Activated CD8-positive, alpha-beta T cell treated with anti-CD3 and anti-CD28 coated beads for 36 hours (primary cell): Measurements from ENCODE around the gene OR8A1. TPM values are rescaled to one million over a fixed set of nuclear protein-coding genes. Genes with fewer than 3 reads are reported as not detected.

ENCODE experiments used
- ATAC-seq: fragments of 200-7000 bp; cut with Tn5 transposase; one replicate; pipeline ENCODE4 v1.10.0; 2021; ENCODE audit warnings: mild to moderate bottlenecking, moderate library complexity
- CTCF ChIA-PET: fragments of 350-600 bp; sonication (Branson Sonifier 250); formaldehyde crosslinking; loops from one replicate; lab custom pipeline; 2021; ENCODE audit warnings: antibody characterized with exemption; lab: Charles Lee
- POLR2A ChIA-PET: fragments of 350-600 bp; sonication (Branson Sonifier 250); formaldehyde crosslinking; loops from one replicate; lab custom pipeline; 2021; ENCODE audit warnings: antibody characterized with exemption; lab: Charles Lee
- DNase-seq: peaks from one replicate; pipeline ENCODE4 v3.0.0-alpha.2; 2020
- H3K27ac Mint-ChIP-seq: one replicate; pipeline ENCODE4 v1.8.0; 2021; ENCODE audit warnings: mild to moderate bottlenecking, mixed read lengths
- H3K27me3 Mint-ChIP-seq: one replicate; pipeline ENCODE4 v1.8.0; 2021; ENCODE audit warnings: mixed read lengths
- H3K36me3 Mint-ChIP-seq: one replicate; pipeline ENCODE4 v1.8.0; 2021; ENCODE audit warnings: low read depth, mixed read lengths
- H3K4me1 Mint-ChIP-seq: one replicate; pipeline ENCODE4 v1.8.0; 2021; ENCODE audit warnings: low read depth, mixed read lengths
- H3K4me3 Mint-ChIP-seq: one replicate; pipeline ENCODE4 v1.8.0; 2021; ENCODE audit warnings: mild to moderate bottlenecking, moderate library complexity, mixed read lengths
- H3K9me3 Mint-ChIP-seq: one replicate; pipeline ENCODE4 v1.8.0; 2021; ENCODE audit warnings: mixed read lengths
- intact Hi-C: fragments of 100-400 bp; cut with micrococcal nuclease; formaldehyde crosslinking; loops from one replicate; pipeline ENCODE4 v1.10.0; 2022
- total RNA-seq, 2 experiments: library from RNA; stranded (reverse); gene quantifications; one replicate each; pipeline ENCODE4 v1.2.3, GENCODE V29; 2021
- TF ChIP-seq, protein P1 (sequence below): fragments of 200-600 bp; IDR thresholded peaks from one replicate; pipeline ENCODE4 v1.8.0; 2022; ENCODE audit warnings: antibody characterized with exemption, mild to moderate bottlenecking

The OR8A1 gene
- total RNA-seq, 2 experiments from 2014 or later, result not detected

DNA sequence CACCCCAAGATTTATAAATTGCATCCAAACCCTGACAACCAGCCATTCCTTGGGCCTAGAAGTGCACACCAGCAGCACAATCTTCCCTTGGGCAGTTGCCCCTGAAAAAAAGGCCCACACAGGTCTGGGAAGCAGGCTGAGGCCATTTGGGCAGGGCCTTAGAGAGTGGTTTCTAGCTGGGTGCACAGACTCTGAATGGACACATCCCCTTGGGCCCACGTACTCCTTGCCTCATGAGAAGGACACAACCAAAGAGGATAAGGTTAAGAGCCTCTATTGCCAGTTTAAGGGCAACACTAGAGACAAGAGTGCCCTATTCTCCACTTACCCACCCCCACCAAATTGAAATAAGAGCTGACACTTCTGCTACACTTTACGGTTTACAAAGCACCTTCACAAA lies 40.5 kb downstream of the OR8A1 start:
- H3K27me3 Mint-ChIP-seq, result no peaks in the 10 kb centered on the region
- H3K9me3 Mint-ChIP-seq, result no peaks in the 10 kb centered on the region
- TF ChIP-seq, protein P1, sequence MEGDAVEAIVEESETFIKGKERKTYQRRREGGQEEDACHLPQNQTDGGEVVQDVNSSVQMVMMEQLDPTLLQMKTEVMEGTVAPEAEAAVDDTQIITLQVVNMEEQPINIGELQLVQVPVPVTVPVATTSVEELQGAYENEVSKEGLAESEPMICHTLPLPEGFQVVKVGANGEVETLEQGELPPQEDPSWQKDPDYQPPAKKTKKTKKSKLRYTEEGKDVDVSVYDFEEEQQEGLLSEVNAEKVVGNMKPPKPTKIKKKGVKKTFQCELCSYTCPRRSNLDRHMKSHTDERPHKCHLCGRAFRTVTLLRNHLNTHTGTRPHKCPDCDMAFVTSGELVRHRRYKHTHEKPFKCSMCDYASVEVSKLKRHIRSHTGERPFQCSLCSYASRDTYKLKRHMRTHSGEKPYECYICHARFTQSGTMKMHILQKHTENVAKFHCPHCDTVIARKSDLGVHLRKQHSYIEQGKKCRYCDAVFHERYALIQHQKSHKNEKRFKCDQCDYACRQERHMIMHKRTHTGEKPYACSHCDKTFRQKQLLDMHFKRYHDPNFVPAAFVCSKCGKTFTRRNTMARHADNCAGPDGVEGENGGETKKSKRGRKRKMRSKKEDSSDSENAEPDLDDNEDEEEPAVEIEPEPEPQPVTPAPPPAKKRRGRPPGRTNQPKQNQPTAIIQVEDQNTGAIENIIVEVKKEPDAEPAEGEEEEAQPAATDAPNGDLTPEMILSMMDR, result no peak
- POLR2A ChIA-PET, result interaction anchor here (1.1 kb wide), 1 partner anchor 13 kb away, joined by 3 read pairs; the partner anchor contains the start of gene TBRG1
- ATAC-seq (no peak), DNase-seq (no peak)
- CTCF ChIA-PET, result interaction anchor here (1.3 to 1.9 kb wide), 2 partner anchors 9 to 208 kb away, joined by 4 to 5 read pairs; no protein-coding TSS in a partner anchor
- intact Hi-C loops, result no loop called here
- H3K36me3 Mint-ChIP-seq, result no peaks in the 10 kb centered on the region
- H3K4me1 Mint-ChIP-seq, result peaks cover 10% of the 10 kb centered on the region
- H3K27ac Mint-ChIP-seq, result no peak overlapping the region
- no peak overlapping the region for H3K4me3 Mint-ChIP-seq

DNA sequence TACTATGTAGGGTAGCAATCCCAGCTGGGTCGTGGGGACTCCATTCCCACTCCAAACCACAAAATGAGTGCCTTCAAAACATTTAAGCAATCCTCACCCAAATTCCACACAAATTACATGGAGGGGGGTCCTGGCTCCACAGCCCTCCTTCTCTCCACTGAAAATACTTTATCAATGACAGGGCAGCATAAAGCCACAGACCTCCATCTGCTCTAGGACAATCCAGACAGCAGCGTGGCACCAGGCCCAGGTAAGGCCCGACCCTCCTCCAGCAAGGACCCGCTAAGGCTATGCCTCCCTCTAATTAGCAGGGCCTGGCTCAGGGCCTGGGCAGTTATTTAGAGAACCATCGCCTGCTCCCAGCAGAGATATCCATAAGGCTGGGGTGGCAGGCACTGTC lies 41.3 kb downstream of the OR8A1 start, which contains the start of gene PANX3:
Gene PANX3, plus strand, starts transcription at position 365 of the 400 bp plus-strand sequence. CDS start 129 bp downstream, outside the sequence.
- Mint-ChIP-seq H3K4me1 (peaks cover 10% of the 10 kb centered on the region), H3K4me3 (no peak within 1 kb of the TSS), H3K36me3 (no peaks in the 10 kb centered on the region), H3K9me3 (no peaks in the 10 kb centered on the region), H3K27ac (peak within 1 kb of the TSS; percentile 24), H3K27me3 (no peaks in the 10 kb centered on the region)
- TF ChIP-seq, protein P1, result no peak
- POLR2A ChIA-PET, result no interaction called here
- ATAC-seq (no peak), DNase-seq (no peak)
- intact Hi-C loops, result no loop called here
- CTCF ChIA-PET, result interaction anchor here (1.3 to 1.9 kb wide), 2 partner anchors 10 to 26 kb away, joined by 3 to 5 read pairs; no protein-coding TSS in a partner anchor

DNA sequence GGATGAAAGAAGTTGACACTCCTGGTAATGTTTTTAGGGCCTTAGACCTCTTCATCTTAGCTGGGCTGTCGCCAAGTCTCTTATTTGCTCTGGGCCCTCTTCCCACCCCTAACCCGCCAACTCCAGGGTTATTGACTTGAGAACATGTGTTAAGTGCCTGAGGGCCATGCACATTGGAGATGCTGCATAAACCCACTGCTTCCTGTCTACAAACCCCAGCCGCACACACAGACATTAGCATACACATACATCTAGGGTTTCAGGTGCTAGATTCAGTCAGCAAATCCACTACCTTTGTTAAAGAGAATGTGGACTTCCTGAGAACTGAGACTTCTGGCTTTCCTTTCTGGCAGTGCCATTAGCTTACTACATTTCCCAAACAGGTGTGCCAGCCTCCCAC lies 42.2 kb downstream of the OR8A1 start:
- POLR2A ChIA-PET, result interaction anchor here (1.5 kb wide), 1 partner anchor 10 kb away, joined by 4 read pairs; the partner anchor contains the start of gene TBRG1
- ATAC-seq (peak; percentile 94), DNase-seq (peak; percentile 60)
- intact Hi-C loops, result no loop called here
- Mint-ChIP-seq H3K27me3 (no peaks in the 10 kb centered on the region), H3K4me1 (peaks cover 10% of the 10 kb centered on the region), H3K27ac (peak overlapping the region; percentile 24), H3K9me3 (no peaks in the 10 kb centered on the region), H3K4me3 (no peak overlapping the region), H3K36me3 (no peaks in the 10 kb centered on the region)
- CTCF ChIA-PET, result interaction anchor here (1.3 to 1.9 kb wide), 2 partner anchors 11 to 27 kb away, joined by 3 to 5 read pairs; no protein-coding TSS in a partner anchor
- TF ChIP-seq, protein P1, result no peak

DNA sequence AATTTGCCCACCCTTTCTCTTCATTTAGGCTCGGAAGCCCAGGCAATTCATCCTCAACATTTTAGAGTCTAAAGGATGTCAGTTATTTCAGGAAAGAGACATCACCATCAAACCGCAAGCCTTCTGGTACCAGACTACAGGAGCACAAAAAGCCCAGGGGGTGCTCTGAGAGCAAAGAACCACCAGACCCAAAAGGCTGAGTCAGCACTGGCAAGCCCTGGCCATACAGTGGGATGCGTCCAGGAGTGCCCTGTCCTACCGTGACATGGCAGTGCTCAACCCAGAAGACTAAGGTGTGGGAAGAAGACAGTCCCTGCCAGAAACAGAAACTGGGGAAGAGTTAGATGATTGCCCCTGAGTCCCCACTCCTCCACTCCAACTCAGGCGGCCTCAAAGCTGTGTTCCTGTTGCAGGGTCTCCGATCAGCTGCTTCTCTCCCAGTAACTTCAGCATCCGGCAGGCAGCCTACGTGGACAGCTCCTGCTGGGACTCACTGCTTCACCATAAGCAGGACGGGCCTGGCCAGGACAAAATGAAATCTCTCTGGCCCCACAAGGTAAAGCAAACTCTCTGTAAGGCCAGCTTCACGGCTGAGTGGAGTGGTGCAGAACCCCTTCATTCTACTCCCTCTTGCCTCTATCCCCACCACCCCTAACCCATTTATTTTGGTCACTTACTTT lies 42.9 kb downstream of the OR8A1 start:
- no peak for ATAC-seq
- TF ChIP-seq, protein P1, result no peak
- no peak overlapping the region for H3K4me3 Mint-ChIP-seq
- ChIA-PET CTCF (no interaction called here), POLR2A (interaction anchor here (1.5 kb wide), 1 partner anchor 10 kb away, joined by 4 read pairs; the partner anchor contains the start of gene TBRG1)
- peak overlapping the region; percentile 24 for H3K27ac Mint-ChIP-seq
- intact Hi-C loops, result no loop called here
- no peaks in the 10 kb centered on the region for H3K9me3 Mint-ChIP-seq
- H3K36me3 Mint-ChIP-seq, result no peaks in the 10 kb centered on the region
- peaks cover 4% of the 10 kb centered on the region for H3K27me3 Mint-ChIP-seq
- H3K4me1 Mint-ChIP-seq, result peaks cover 10% of the 10 kb centered on the region
- DNase-seq, result no peak

DNA sequence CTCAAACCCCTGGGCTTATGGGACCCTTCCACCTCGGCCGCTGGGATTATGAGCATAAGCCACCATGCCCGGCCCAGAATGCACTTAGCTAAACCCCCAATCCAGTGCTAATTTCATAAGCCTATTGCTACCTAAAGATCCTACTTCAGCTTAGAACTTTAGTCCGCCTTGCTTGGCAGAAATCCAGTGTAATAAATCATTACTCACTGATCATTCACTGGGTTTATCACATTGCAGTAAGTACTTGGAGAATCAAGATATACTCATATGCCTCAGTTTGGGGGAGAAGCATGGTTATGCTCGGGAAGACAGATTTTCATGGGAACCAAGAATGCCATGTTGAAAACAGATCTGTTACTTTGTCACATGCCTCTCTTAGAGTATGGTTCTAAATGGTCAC lies 49.1 kb downstream of the OR8A1 start:
- ChIA-PET CTCF (interaction anchor here (1.2 to 1.8 kb wide), 3 partner anchors 12 to 25 kb away, joined by 3 to 4 read pairs (median 3); no protein-coding TSS in a partner anchor), POLR2A (interaction anchor here (0.9 kb wide), 1 partner anchor 51 kb away, joined by 4 read pairs; no protein-coding TSS in a partner anchor)
- ATAC-seq (no peak), DNase-seq (no peak)
- intact Hi-C loops, result no loop called here
- TF ChIP-seq, protein P1, result no peak
- H3K36me3 Mint-ChIP-seq, result no peaks in the 10 kb centered on the region
- peaks cover 5% of the 10 kb centered on the region for H3K4me1 Mint-ChIP-seq
- no peak overlapping the region for H3K4me3 Mint-ChIP-seq
- peaks cover 10% of the 10 kb centered on the region for H3K27me3 Mint-ChIP-seq
- H3K9me3 Mint-ChIP-seq, result no peaks in the 10 kb centered on the region
- H3K27ac Mint-ChIP-seq, result no peak overlapping the region
